22Rv1 (cell line): ENCODE data around the gene RILP.

Experiments
- ZFX ChIP-seq: fragments of 450-650 bp; IDR thresholded peaks from 2 replicates; pipeline ENCODE4 v1.6.1; 2017; ENCODE audit warnings: antibody characterized with exemption, borderline replicate concordance
- TF ChIP-seq, protein P1 (sequence below): fragments of 450-650 bp; IDR thresholded peaks from 2 replicates; pipeline ENCODE4 v1.5.1; 2017; ENCODE audit warnings: mild to moderate bottlenecking

DNA sequence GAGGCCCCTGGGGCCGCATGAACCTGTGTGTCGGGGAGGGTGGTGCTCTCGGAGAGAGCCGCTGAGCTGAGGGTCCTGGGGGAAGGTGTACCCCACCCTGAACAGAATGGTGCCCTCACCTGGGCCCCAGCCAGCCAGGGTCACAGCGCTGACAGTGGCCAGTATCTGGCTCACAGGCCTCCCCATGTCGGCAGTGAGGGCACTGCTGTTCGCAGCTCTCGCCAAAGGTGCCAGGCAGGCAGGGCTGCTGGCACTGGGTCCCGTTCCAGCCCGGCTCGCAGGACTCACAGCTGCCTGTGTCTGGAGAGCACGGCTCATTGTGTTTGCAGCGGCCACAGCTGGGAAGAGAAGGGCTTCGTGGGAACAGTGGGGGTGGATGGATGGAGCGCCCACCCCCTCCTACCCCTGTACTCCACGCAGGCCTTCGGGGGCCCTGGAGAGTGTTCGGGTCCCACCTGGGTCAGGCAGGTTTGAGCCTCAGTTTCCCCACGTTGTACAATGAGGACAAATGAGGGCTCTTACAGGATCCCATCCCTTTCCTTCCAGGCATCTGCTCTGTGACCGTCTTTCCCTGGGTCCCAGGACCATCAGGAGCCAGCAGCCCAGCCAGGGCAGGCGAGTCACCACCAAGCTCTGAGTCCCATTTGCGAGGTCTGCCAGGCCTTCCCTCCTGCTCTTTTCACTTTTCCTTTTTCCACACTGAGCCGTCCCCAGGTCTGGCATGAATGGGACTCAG, 9.2 kb downstream of the RILP start:
- TF ChIP-seq, protein P1, sequence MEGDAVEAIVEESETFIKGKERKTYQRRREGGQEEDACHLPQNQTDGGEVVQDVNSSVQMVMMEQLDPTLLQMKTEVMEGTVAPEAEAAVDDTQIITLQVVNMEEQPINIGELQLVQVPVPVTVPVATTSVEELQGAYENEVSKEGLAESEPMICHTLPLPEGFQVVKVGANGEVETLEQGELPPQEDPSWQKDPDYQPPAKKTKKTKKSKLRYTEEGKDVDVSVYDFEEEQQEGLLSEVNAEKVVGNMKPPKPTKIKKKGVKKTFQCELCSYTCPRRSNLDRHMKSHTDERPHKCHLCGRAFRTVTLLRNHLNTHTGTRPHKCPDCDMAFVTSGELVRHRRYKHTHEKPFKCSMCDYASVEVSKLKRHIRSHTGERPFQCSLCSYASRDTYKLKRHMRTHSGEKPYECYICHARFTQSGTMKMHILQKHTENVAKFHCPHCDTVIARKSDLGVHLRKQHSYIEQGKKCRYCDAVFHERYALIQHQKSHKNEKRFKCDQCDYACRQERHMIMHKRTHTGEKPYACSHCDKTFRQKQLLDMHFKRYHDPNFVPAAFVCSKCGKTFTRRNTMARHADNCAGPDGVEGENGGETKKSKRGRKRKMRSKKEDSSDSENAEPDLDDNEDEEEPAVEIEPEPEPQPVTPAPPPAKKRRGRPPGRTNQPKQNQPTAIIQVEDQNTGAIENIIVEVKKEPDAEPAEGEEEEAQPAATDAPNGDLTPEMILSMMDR = no peak
- no peak for TF ChIP-seq ZFX
